Upper lobe of left lung (tissue), 6 donors: ENCODE data around the gene CCAR1. TPM values are rescaled to one million over a fixed set of nuclear protein-coding genes. Genes with fewer than 3 reads are reported as not detected.

Experiments
- ATAC-seq, 2 donors: fragments of 200-7000 bp; cut with Tn5 transposase; one replicate each; pipeline ENCODE4 v1.9.1; 2022; ENCODE audit warnings: mild to moderate bottlenecking in 2 of 2, moderate library complexity in 2 of 2; ENCODE audit not compliant: low FRiP score in 2 of 2
- DNase-seq, 2 donors: peaks; one replicate each; pipeline ENCODE4 v3.0.0-alpha.2; 2019 to 2020
- H3K27ac ChIP-seq, 4 donors: fragments of 200-600 bp; sonication (generic); one replicate each; pipeline ENCODE4 v1.5.1; 2016 to 2019
- H3K27me3 ChIP-seq, 4 donors: fragments of 200-600 bp; sonication (generic); one replicate each; pipeline ENCODE4 v1.5.1; 2017 to 2019
- H3K36me3 ChIP-seq, 4 donors: fragments of 200-600 bp; sonication (generic); one replicate each; pipeline ENCODE4 v1.5.1; 2016 to 2019
- H3K4me1 ChIP-seq, 4 donors: fragments of 200-600 bp; sonication (generic); one replicate each; pipeline ENCODE4 v1.5.1; 2018 to 2019
- H3K4me3 ChIP-seq, 4 donors: fragments of 200-600 bp; sonication (generic); one replicate each; pipeline ENCODE4 v1.5.1; 2017 to 2019; ENCODE audit warnings: mild to moderate bottlenecking in 2 of 4, moderate library complexity in 1 of 4
- H3K9me3 ChIP-seq, 4 donors: fragments of 200-600 bp; sonication (generic); one replicate each; pipeline ENCODE4 v1.5.1; 2018 to 2019
- CTCF ChIP-seq, 6 experiments: fragments of 450-650 bp in 4 of 6; fragments of 200-600 bp in 2 of 6; sonication (generic) in 2 of 6; IDR thresholded peaks; one replicate each; pipeline ENCODE4 v1.5.1; 2016 to 2019; ENCODE audit warnings: antibody characterized with exemption in 6 of 6
- EP300 ChIP-seq, 4 donors: sonication (generic); formaldehyde crosslinking; IDR thresholded peaks; one replicate each; pipeline ENCODE4 v1.5.1; 2017; ENCODE audit warnings: antibody characterized with exemption in 4 of 4, control low read depth in 2 of 4
- POLR2A ChIP-seq, 4 donors: fragments of 450-650 bp; IDR thresholded peaks; one replicate each; pipeline ENCODE4 v1.5.1; 2016 to 2017; ENCODE audit warnings: antibody characterized with exemption in 4 of 4, mild to moderate bottlenecking in 2 of 4
- POLR2AphosphoS5 ChIP-seq, 2 donors: sonication (generic); formaldehyde crosslinking; IDR thresholded peaks; one replicate each; pipeline ENCODE4 v1.5.1; 2017; ENCODE audit warnings: antibody characterized with exemption in 2 of 2
- WGBS, 2 donors: methylation state at CpG; one replicate each; pipeline ENCODE4 v1.1.5; 2017 to 2018; 5-methylcytosine and 5-hydroxymethylcytosine counted together
- total RNA-seq, 6 donors: library from RNA; depleted of rRNA in 4 of 6; stranded (reverse); fragments of >200 nt in 4 of 6; gene quantifications; one replicate each; pipeline versions ENCODE4 v1.1.0 to v1.2.1, GENCODE V29; 2016 to 2021
- donor health status: DM: no; HTN: no; CAD: no; lungs with moderate emphysema.
- donor health status: DM: no; HTN: yes; CAD: no; lungs with severe emphysema.

The CCAR1 gene
- total RNA-seq, 6 donors from 2014 or later, result 30.4 to 158 (median 50.4) TPM

- WGBS, 2 donors, result 95 to 99% methylated on average over 7 of the region's 7 CpGs
- peaks cover 27 to 88% (median 67%) of the 10 kb centered on the region in 4 donors for H3K36me3 ChIP-seq
Measured at GRCh38 chr10:68784476-68784875, 63.4 kb downstream of the CCAR1 start.

GRCh38 chr10:68787813-68788212, 66.8 kb downstream of the CCAR1 start:
- whole genome bisulfite sequencing, 2 donors, result 86 to 89% methylated on average over 3 of the region's 3 CpGs
- TF ChIP-seq EP300 (IDR thresholded peaks at IDR 0.05) (no peak), POLR2A (IDR thresholded peaks at IDR 0.05) (no peak), POLR2AphosphoS5 (IDR thresholded peaks at IDR 0.05) (no peak), CTCF (IDR thresholded peaks at IDR 0.05) (no peak)
- H3K4me1 ChIP-seq, result no peaks in the 10 kb centered on the region
- ATAC-seq (no peak), DNase-seq (no peak)
- H3K27ac ChIP-seq, result no peak overlapping the region
- H3K4me3 ChIP-seq, result no peak overlapping the region
- H3K27me3 ChIP-seq, result no peaks in the 10 kb centered on the region
- no peaks in the 10 kb centered on the region for H3K9me3 ChIP-seq
- H3K36me3 ChIP-seq, result peaks cover 30 to 91% (median 71%) of the 10 kb centered on the region in 4 donors

More at GRCh38 chr10:68784476-68784875, 63.4 kb downstream of the CCAR1 start:
- ATAC-seq (no peak), DNase-seq (no peak)
- Histone ChIP-seq H3K27ac (no peak overlapping the region), H3K27me3 (no peaks in the 10 kb centered on the region), H3K4me1 (no peaks in the 10 kb centered on the region), H3K9me3 (no peaks in the 10 kb centered on the region), H3K4me3 (no peak overlapping the region)
- TF ChIP-seq CTCF (IDR thresholded peaks at IDR 0.05) (no peak), POLR2AphosphoS5 (IDR thresholded peaks at IDR 0.05) (no peak), EP300 (IDR thresholded peaks at IDR 0.05) (no peak)

- Histone ChIP-seq H3K27ac (no peak overlapping the region), H3K36me3 (peaks cover 30 to 98% (median 68%) of the 10 kb centered on the region in 4 donors), H3K27me3 (no peaks in the 10 kb centered on the region), H3K4me3 (no peak overlapping the region), H3K9me3 (no peaks in the 10 kb centered on the region), H3K4me1 (no peaks in the 10 kb centered on the region)
- no peak for DNase-seq
- no peak for ATAC-seq
- no peak for TF ChIP-seq POLR2AphosphoS5 (IDR thresholded peaks at IDR 0.05)
- TF ChIP-seq POLR2A (IDR thresholded peaks at IDR 0.05), result no peak
- no peak for TF ChIP-seq CTCF (IDR thresholded peaks at IDR 0.05)
- no peak for TF ChIP-seq EP300 (IDR thresholded peaks at IDR 0.05)
- WGBS, 2 donors, result 94 to 98% methylated on average over 10 of the region's 10 CpGs
Measured at GRCh38 chr10:68790476-68790875, 69.4 kb downstream of the CCAR1 start.

GRCh38 chr10:68792115-68792514, 71.1 kb downstream of the CCAR1 start:
- 77 to 80% methylated on average over 1 of the region's 1 CpG for WGBS, 2 donors
- TF ChIP-seq POLR2AphosphoS5 (IDR thresholded peaks at IDR 0.05) (no peak), EP300 (IDR thresholded peaks at IDR 0.05) (no peak), CTCF (IDR thresholded peaks at IDR 0.05) (no peak), POLR2A (IDR thresholded peaks at IDR 0.05) (no peak)
- no peaks in the 10 kb centered on the region for H3K9me3 ChIP-seq
- no peak for DNase-seq
- H3K4me3 ChIP-seq, result no peak overlapping the region
- no peaks in the 10 kb centered on the region for H3K4me1 ChIP-seq
- H3K27me3 ChIP-seq, result no peaks in the 10 kb centered on the region
- H3K27ac ChIP-seq, result no peak overlapping the region
- no peak for ATAC-seq
- peaks cover 20 to 94% (median 56%) of the 10 kb centered on the region in 4 donors for H3K36me3 ChIP-seq

DNA sequence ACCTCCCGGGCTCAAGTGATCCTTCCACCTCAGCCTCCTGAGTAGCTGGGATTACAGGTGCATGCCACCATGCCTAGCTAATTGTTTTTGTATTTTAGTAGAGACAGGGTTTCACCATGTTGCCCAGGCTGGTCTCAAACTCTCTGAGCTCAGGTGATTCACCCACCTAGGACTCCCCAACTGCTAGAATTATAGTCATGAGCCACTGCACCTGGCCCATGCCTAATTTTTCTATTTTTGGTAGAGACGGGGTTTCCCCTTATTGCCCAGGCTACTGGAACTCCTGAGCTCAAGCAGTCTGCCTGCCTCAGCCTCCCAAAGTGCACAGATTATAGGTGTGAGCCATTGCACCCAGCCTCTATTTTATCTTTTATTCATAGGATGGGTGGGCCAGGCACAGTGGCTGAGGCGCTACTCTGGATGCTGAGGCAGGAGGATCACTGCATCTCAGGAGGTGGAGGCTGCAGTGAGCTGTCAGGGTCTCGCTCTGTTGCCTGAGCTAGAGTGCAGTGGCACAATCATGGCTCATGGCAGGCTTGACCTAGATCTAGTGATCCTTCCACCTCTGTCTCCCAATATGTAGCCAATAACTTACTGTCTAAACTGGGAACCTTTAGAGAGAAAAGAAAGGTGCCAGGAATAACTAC, 75.0 kb downstream of the CCAR1 start:
- peaks cover 0 to 56% (median 20%) of the 10 kb centered on the region in 4 donors for H3K36me3 ChIP-seq
- TF ChIP-seq EP300 (IDR thresholded peaks at IDR 0.05) (no peak), CTCF (IDR thresholded peaks at IDR 0.05) (no peak), POLR2A (IDR thresholded peaks at IDR 0.05) (no peak), POLR2AphosphoS5 (IDR thresholded peaks at IDR 0.05) (no peak)
- no peak for ATAC-seq

More for the DNA sequence above, 75.0 kb downstream of the CCAR1 start:
- Histone ChIP-seq H3K9me3 (no peaks in the 10 kb centered on the region), H3K4me1 (no peaks in the 10 kb centered on the region), H3K27me3 (no peaks in the 10 kb centered on the region), H3K27ac (no peak overlapping the region), H3K4me3 (no peak overlapping the region)
- WGBS, 2 donors, result 98 to 99% methylated on average over 4 of the region's 4 CpGs
- no peak for DNase-seq
